Naive thymus-derived CD4-positive, alpha-beta T cell (primary cell): ENCODE results near the gene CDK6. TPM values are rescaled to one million over a fixed set of nuclear protein-coding genes. Genes with fewer than 3 reads are reported as not detected.

Source experiments
- ATAC-seq: fragments of 150-1000 bp; cut with Tn5 transposase; 2 replicates; pipeline ENCODE4 v1.10.0; 2021; ENCODE audit warnings: mild to moderate bottlenecking, moderate library complexity
- CTCF ChIA-PET: fragments of 350-600 bp; sonication (Branson Sonifier 250); formaldehyde crosslinking; loops from one replicate; lab custom pipeline; 2021; ENCODE audit warnings: antibody characterized with exemption; lab: Charles Lee
- POLR2A ChIA-PET: fragments of 350-600 bp; sonication (Branson Sonifier 250); formaldehyde crosslinking; loops from one replicate; lab custom pipeline; 2021; ENCODE audit warnings: antibody characterized with exemption, inconsistent platforms; lab: Charles Lee
- DNase-seq, 9 donors: peaks; one replicate each; pipeline versions ENCODE4 v3.0.0 to v3.0.0-alpha.2; 2020 to 2022; ENCODE audit warnings: mixed read lengths in 1 of 9
- H3K27ac ChIP-seq: one replicate; pipeline ENCODE4 v1.7.0; 2013; ENCODE audit warnings: mild to moderate bottlenecking, low read depth, low read length, moderate library complexity
- H3K27me3 ChIP-seq, 2 donors: one replicate each; pipeline ENCODE4 v1.7.0; 2013; ENCODE audit warnings: low read length in 2 of 2, mild to moderate bottlenecking in 2 of 2, moderate library complexity in 2 of 2; ENCODE audit not compliant: control insufficient read depth in 2 of 2, insufficient read depth in 2 of 2
- H3K36me3 ChIP-seq, 3 experiments: 1 replicate in 2 of 3; 2 replicates in 1 of 3; pipeline ENCODE4 v1.7.0; 2013; ENCODE audit warnings: low read length in 3 of 3, mild to moderate bottlenecking in 3 of 3, moderate library complexity in 1 of 3; ENCODE audit not compliant: insufficient read depth in 3 of 3, control insufficient read depth in 2 of 3
- H3K4me1 ChIP-seq, 2 donors: one replicate each; pipeline ENCODE4 v1.7.0; 2013; ENCODE audit warnings: low read length in 2 of 2, mild to moderate bottlenecking in 2 of 2, moderate library complexity in 1 of 2; ENCODE audit not compliant: control insufficient read depth in 2 of 2, insufficient read depth in 2 of 2
- H3K4me3 ChIP-seq: 2 replicates; pipeline ENCODE4 v1.7.0; 2013; ENCODE audit warnings: mild to moderate bottlenecking, low read length
- H3K9me3 ChIP-seq, 3 experiments: 1 replicate in 2 of 3; 2 replicates in 1 of 3; pipeline ENCODE4 v1.7.0; 2013; ENCODE audit warnings: low read length in 3 of 3; ENCODE audit not compliant: control insufficient read depth in 2 of 3
- H3K27ac Mint-ChIP-seq, 9 donors: one replicate each; pipeline ENCODE4 v1.8.0; 2020 to 2022; ENCODE audit warnings: mixed read lengths in 9 of 9, mild to moderate bottlenecking in 8 of 9, moderate library complexity in 5 of 9, inconsistent platforms in 2 of 9
- H3K27me3 Mint-ChIP-seq, 5 donors: one replicate each; pipeline ENCODE4 v1.8.0; 2021 to 2022; ENCODE audit warnings: mixed read lengths in 5 of 5, mild to moderate bottlenecking in 1 of 5
- H3K36me3 Mint-ChIP-seq, 5 donors: one replicate each; pipeline ENCODE4 v1.8.0; 2020 to 2022; ENCODE audit warnings: mixed read lengths in 5 of 5, mild to moderate bottlenecking in 3 of 5, inconsistent platforms in 1 of 5
- H3K4me1 Mint-ChIP-seq, 7 donors: one replicate each; pipeline ENCODE4 v1.8.0; 2020 to 2022; ENCODE audit warnings: mixed read lengths in 7 of 7, mild to moderate bottlenecking in 3 of 7, inconsistent platforms in 1 of 7
- H3K4me3 Mint-ChIP-seq, 10 donors: one replicate each; pipeline ENCODE4 v1.8.0; 2020 to 2022; ENCODE audit warnings: mild to moderate bottlenecking in 10 of 10, mixed read lengths in 10 of 10, moderate library complexity in 6 of 10, inconsistent platforms in 2 of 10
- H3K9me3 Mint-ChIP-seq, 11 donors: one replicate each; pipeline ENCODE4 v1.8.0; 2020 to 2022; ENCODE audit warnings: mixed read lengths in 11 of 11, mild to moderate bottlenecking in 4 of 11, inconsistent platforms in 1 of 11, moderate library complexity in 1 of 11
- intact Hi-C, 2 donors: fragments of 100-400 bp; cut with micrococcal nuclease; formaldehyde crosslinking; loops; one replicate each; pipeline ENCODE4 v1.15.1; 2023
- polyA plus RNA-seq, 2 donors: library from polyadenylated mRNA; unstranded; fragments of 300-500 nt; fragmentation: Illumina TruSeq; gene quantifications; one replicate each; pipeline ENCODE4 v1.2.3, GENCODE V29; 2021
- total RNA-seq, 6 experiments: library from RNA in 5 of 6; stranded (reverse) in 5 of 6; gene quantifications; 1 replicate in 5 of 6; 2 replicates in 1 of 6; pipeline ENCODE4 v1.2.3 and lab custom pipeline; 2021 to 2026

Gene CDK6
- total and polyA plus RNA-seq, 7 experiments from 2014 or later: 15.8 to 156 (median 36.8) TPM

DNA sequence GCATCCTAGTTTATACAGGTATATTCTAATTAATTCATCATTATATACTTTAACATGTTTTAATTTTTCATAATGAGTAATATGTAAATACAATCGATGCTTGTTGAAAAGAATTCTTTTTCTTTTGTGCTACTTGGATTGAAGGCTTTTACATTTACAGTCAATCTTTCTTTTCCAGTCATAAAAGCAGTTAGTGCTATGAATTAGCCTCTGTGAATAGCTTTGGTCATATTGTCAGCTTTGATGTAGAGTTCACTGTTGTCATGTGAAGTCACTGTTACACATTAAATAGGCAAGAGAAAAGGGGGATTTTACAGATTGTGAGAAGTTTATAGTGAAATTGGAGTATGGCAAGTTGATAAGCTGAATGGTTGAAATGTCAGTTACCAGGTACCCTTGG lies 142.9 kb downstream of the CDK6 start:
- H3K27me3 ChIP-seq: no peaks in the 10 kb centered on the region
- DNase-seq (no peak), ATAC-seq (no peak)
- H3K27ac ChIP-seq: no peak overlapping the region
- no peaks in the 10 kb centered on the region for H3K9me3 ChIP-seq
- POLR2A ChIA-PET: no interaction called here
- Mint-ChIP-seq H3K9me3 (peaks cover 0 to 17% (median 0%) of the 10 kb centered on the region in 11 donors), H3K36me3 (peaks cover 0 to 38% (median 4%) of the 10 kb centered on the region in 5 donors), H3K27ac (peak overlapping the region in 2 of 9 donors; percentile 11 to 55), H3K4me1 (peaks cover 7 to 70% (median 33%) of the 10 kb centered on the region in 7 donors), H3K27me3 (no peaks in the 10 kb centered on the region), H3K4me3 (no peak overlapping the region)
- intact Hi-C loops: loop anchor here in 1 of 2 donors (5.0 kb wide), 1 partner anchor 534 kb away; the partner anchor contains the start of gene HEPACAM2
- H3K36me3 ChIP-seq: no peaks in the 10 kb centered on the region
- H3K4me1 ChIP-seq: peaks cover 12 to 15% of the 10 kb centered on the region in 2 donors
- H3K4me3 ChIP-seq: no peak overlapping the region
- CTCF ChIA-PET: interaction anchor here (1.0 kb wide), 1 partner anchor 139 kb away, joined by 5 read pairs; no protein-coding TSS in a partner anchor

DNA sequence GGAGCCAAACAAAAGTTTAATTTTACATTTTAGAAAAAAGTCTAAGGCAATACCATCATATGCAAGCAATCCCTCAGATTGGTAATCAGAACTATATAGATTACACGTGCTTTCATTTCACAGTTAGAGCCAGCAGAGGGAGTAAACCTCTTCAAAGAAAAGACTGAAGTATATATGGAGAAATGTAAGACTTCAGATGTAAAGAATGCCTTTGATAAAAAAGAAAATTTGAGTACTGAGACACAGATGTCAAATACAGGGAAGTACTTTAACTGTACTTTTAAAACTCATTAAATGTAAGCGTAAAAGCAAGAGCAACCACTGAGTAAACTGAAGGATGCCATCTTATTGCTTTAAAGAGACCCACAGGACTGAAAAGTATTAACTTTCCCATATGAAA lies 144.8 kb downstream of the CDK6 start:
- no peaks in the 10 kb centered on the region for H3K36me3 ChIP-seq
- H3K4me1 ChIP-seq: peaks cover 12 to 15% of the 10 kb centered on the region in 2 donors
- intact Hi-C loops: loop anchor here (1.0 to 5.0 kb wide), 10 partner anchors 8 to 539 kb away; partner anchors contain the start of gene HEPACAM2 (in 1 of the 2)
- Mint-ChIP-seq H3K36me3 (peaks cover 0 to 55% (median 5%) of the 10 kb centered on the region in 5 donors), H3K9me3 (peaks cover 0 to 25% (median 0%) of the 10 kb centered on the region in 11 donors), H3K4me1 (peaks cover 7 to 74% (median 38%) of the 10 kb centered on the region in 7 donors), H3K27me3 (no peaks in the 10 kb centered on the region), H3K4me3 (peak overlapping the region in 4 of 10 donors; percentile 18 to 50 (median 20)), H3K27ac (peak overlapping the region in 8 of 9 donors; percentile 1 to 75 (median 58))
- no peaks in the 10 kb centered on the region for H3K9me3 ChIP-seq
- CTCF ChIA-PET: interaction anchor here (0.8 kb wide), 1 partner anchor 43 kb away, joined by 3 read pairs; no protein-coding TSS in a partner anchor
- POLR2A ChIA-PET: no interaction called here
- H3K27me3 ChIP-seq: no peaks in the 10 kb centered on the region
- no peak overlapping the region for H3K27ac ChIP-seq
- ATAC-seq (peak; percentile 93), DNase-seq (peak in 7 of 9 donors; percentile 33 to 59 (median 41))
- H3K4me3 ChIP-seq: no peak overlapping the region

DNA sequence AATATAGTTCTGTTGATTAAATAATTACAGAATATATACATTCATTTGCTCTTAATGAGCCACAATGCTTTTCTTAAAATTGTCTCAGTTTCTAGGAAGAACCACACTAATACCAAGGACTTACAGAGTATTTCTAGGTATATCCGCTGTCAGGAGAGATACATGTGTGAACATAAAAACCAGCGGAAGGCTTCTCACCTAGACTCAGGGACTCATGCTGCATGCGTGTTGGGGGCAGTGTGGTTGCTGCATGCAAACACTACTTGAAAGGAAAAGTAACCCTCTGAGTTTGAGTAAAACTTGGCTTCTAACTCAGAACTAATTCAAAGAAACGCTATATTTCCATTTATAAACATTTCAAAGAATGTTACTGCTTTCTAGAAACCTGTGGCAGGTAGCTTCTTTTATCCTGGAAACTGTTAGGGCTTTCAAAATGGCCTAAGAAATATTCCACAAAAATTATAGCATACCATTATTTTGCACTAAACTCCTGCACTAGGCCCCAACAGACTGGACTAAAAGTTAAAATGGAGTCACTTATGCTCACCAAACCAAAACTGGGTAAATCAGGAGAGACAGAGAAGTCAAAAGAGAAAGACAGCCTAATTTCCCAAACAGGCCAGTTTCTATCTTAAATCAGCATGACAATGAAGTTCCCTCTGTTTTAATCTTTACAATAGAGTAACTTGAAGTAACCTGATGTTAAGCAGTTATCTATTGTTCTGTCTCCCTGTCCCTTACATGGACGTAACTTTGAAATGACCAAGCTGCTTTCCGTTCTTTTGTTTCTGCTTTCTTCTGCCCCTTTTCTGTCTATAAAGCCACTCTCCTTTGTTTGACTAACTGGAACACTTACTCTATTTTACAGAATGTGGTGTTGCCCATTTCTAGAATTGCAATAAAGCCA lies 151.0 kb downstream of the CDK6 start:
- intact Hi-C loops: loop anchor here (1.0 to 5.0 kb wide), 12 partner anchors 10 to 352 kb away; partner anchors contain the start of genes PEX1 (in 1 of the 2) and RBM48 (in 1 of the 2)
- Histone ChIP-seq H3K9me3 (no peaks in the 10 kb centered on the region), H3K4me1 (peaks cover 37 to 53% of the 10 kb centered on the region in 2 donors), H3K27me3 (no peaks in the 10 kb centered on the region), H3K4me3 (no peak overlapping the region), H3K27ac (peak overlapping the region; percentile 70), H3K36me3 (no peaks in the 10 kb centered on the region)
- ATAC-seq (peak; percentile 85), DNase-seq (peak in 8 of 9 donors; percentile 35 to 62 (median 50))
- H3K27ac Mint-ChIP-seq: peak overlapping the region; percentile 73 to 87 (median 78)
- H3K4me3 Mint-ChIP-seq: peak overlapping the region; percentile 9 to 66 (median 48)
- POLR2A ChIA-PET: interaction anchor here (2.8 kb wide), 1 partner anchor 147 kb away, joined by 12 read pairs; no protein-coding TSS in a partner anchor
- H3K4me1 Mint-ChIP-seq: peaks cover 48 to 90% (median 72%) of the 10 kb centered on the region in 7 donors
- peaks cover 4 to 69% (median 7%) of the 10 kb centered on the region in 5 donors for H3K36me3 Mint-ChIP-seq
- no peaks in the 10 kb centered on the region for H3K27me3 Mint-ChIP-seq
- CTCF ChIA-PET: no interaction called here
- H3K9me3 Mint-ChIP-seq: peaks cover 0 to 30% (median 0%) of the 10 kb centered on the region in 11 donors

DNA sequence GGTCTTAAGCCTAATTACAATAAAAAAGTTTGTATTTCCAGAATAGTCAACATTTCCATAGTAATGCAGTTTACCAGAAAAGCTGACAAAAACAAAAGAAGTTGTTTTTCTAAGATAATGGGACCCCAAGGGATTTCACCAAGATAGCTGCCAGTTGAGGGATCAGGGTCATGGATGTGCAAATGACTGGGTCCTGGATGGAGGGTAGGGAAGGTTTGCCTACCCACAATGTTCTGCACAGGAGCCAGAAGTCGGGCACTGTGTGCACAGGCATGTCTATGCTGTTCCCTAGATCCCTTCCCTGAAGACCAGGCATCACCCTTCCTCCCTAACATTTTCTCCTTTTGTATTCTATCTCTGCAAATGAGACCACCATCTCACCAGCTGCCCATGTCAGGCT lies 152.1 kb downstream of the CDK6 start:
- ATAC-seq (no peak), DNase-seq (no peak)
- H3K36me3 Mint-ChIP-seq: peaks cover 0 to 59% (median 7%) of the 10 kb centered on the region in 5 donors
- H3K27me3 Mint-ChIP-seq: no peaks in the 10 kb centered on the region
- Histone ChIP-seq H3K27ac (peak overlapping the region; percentile 70), H3K4me1 (peaks cover 32 to 54% of the 10 kb centered on the region in 2 donors), H3K4me3 (no peak overlapping the region), H3K36me3 (no peaks in the 10 kb centered on the region), H3K9me3 (no peaks in the 10 kb centered on the region), H3K27me3 (no peaks in the 10 kb centered on the region)
- intact Hi-C loops: loop anchor here (5.0 kb wide), 2 partner anchors 157 to 433 kb away; partner anchors contain the start of genes SAMD9 (in 2 of the 2), PEX1 (in 1 of the 2) and RBM48 (in 1 of the 2)
- ChIA-PET POLR2A (interaction anchor here (2.8 kb wide), 1 partner anchor 148 kb away, joined by 12 read pairs; no protein-coding TSS in a partner anchor), CTCF (no interaction called here)
- peak overlapping the region in 9 of 10 donors; percentile 41 to 70 (median 58) for H3K4me3 Mint-ChIP-seq
- peak overlapping the region; percentile 73 to 87 (median 81) for H3K27ac Mint-ChIP-seq
- H3K4me1 Mint-ChIP-seq: peaks cover 48 to 83% (median 74%) of the 10 kb centered on the region in 7 donors
- H3K9me3 Mint-ChIP-seq: peaks cover 0 to 24% (median 0%) of the 10 kb centered on the region in 11 donors

DNA sequence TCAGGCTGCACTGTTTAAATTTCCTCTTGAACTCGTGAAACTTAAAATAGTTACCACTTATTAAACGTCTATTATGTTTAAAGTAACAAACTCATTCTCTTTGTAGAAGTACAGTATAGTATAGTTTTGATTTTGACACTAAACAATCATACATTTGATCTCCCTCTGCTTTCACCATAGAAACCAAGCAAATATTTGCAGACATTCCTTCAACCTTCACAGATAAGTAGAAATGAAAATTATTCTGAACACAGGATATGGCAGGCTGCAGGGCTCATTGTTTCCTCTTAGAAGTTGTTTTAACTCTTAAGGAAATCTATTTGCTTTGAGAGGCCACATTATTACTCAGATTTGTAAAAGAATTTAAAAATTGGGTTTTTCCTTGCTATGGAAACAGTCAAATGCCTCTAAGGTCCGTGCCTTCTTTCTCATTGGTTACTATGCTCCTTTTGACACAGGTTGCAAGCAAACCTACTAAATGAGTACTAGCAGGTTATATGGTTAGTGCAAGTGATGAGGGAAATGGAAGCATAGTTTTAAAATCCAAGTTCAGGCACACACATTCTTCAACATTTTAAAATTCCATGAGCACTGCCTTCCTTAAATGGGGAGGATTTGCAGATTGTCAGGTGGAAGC lies 153.4 kb downstream of the CDK6 start:
- ChIA-PET POLR2A (interaction anchor here (2.8 kb wide), 1 partner anchor 150 kb away, joined by 12 read pairs; no protein-coding TSS in a partner anchor), CTCF (no interaction called here)
- Histone ChIP-seq H3K4me3 (no peak overlapping the region), H3K36me3 (no peaks in the 10 kb centered on the region), H3K4me1 (peaks cover 32 to 54% of the 10 kb centered on the region in 2 donors), H3K9me3 (no peaks in the 10 kb centered on the region), H3K27me3 (no peaks in the 10 kb centered on the region), H3K27ac (peak overlapping the region; percentile 70)
- H3K4me3 Mint-ChIP-seq: peak overlapping the region; percentile 22 to 66 (median 58)
- H3K27me3 Mint-ChIP-seq: no peaks in the 10 kb centered on the region
- intact Hi-C loops: loop anchor here (1.0 to 5.0 kb wide), 3 partner anchors 8 to 434 kb away; partner anchors contain the start of genes SAMD9 (in 2 of the 2), PEX1 (in 1 of the 2) and RBM48 (in 1 of the 2)
- peaks cover 51 to 89% (median 86%) of the 10 kb centered on the region in 7 donors for H3K4me1 Mint-ChIP-seq
- peak; percentile 70 for ATAC-seq
- H3K9me3 Mint-ChIP-seq: peaks cover 0 to 23% (median 0%) of the 10 kb centered on the region in 11 donors
- peak in 7 of 9 donors; percentile 20 to 62 (median 46) for DNase-seq
- peaks cover 0 to 59% (median 11%) of the 10 kb centered on the region in 5 donors for H3K36me3 Mint-ChIP-seq
- peak overlapping the region; percentile 27 to 87 (median 81) for H3K27ac Mint-ChIP-seq
